ENCODE measurements around the gene SULF2. TPM values are rescaled to one million over a fixed set of nuclear protein-coding genes. Genes with fewer than 3 reads are reported as not detected.
A peak's percentile ranks its signal among the peaks of the same experiment; 100 is the strongest.

SULF2 gene
- total RNA-seq, 1 experiment from 2014 or later: 495 TPM

DNA sequence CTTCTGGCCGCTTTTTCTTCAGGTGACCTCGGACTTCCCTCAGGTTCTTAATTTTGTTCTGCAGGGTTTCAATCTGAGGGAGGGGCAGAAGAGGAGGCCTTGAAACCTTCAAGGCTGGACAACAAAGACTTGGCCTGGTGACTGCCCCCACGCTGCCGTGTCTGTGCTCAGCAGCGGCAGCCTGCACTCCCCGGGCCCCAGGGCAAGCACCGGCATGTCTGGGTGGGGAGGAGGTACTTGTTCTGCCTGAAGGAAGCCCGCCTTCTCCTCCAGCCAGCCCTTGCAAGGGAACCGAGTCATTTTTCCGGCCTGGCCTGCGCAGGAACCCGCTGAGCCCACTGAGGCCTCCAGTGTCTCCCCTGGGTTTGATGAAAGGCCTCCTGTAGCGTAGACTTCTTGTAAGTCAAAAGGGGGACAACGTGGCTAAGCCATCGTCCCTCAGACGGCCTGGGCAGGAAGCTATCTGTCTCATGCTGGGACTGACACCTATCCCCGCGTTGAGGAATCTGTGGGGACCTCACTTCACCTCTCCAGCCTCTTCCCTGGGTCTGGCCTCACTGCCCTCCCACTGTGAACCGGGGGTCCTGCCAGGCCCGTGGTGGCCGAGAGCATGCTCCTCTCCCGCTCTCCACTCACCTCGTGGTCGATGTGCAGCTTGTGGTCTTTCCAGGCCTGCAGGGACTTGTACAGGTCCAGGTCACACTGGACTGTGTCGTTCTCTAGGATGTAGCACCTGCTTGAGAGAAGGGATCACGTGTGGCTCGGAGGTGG is 119.9 kb downstream of the SULF2 start:
- intact Hi-C loops (cut with micrococcal nuclease; ENCODE audit: unreplicated experiment): loop anchor here (2.0 kb wide), 1 partner anchor 629 kb away; no protein-coding TSS in a partner anchor
- ChIA-PET CTCF (interaction anchor here (0.5 kb wide), 1 partner anchor 955 kb away, joined by 3 read pairs; no protein-coding TSS in a partner anchor), POLR2A (ENCODE audit: unreplicated experiment) (no interaction called here)
- Histone ChIP-seq H4K20me1 (ENCODE audit: insufficient read depth) (peaks cover 13% of the 10 kb centered on the region), H3K79me2 (ENCODE audit: low read depth) (no peaks in the 10 kb centered on the region), H3K9me2 (ENCODE audit: insufficient read depth) (no peaks in the 10 kb centered on the region), H3K27me3 (ENCODE audit: insufficient read depth, low read depth) (no peaks in the 10 kb centered on the region), H3F3A (ENCODE audit: insufficient read depth, low read depth) (peaks cover 92% of the 10 kb centered on the region), H3K4me3 (no peak overlapping the region), H2AFZ (no peak overlapping the region), H3K4me2 (no peak overlapping the region), H3K27ac (0 out of 2 replicates have a peak overlapping the region, but pooled peaks have one; percentile 9), H3K36me3 (ENCODE audit: low read depth) (peaks cover 66% of the 10 kb centered on the region), H3K4me1 (replicated peaks; ENCODE audit: insufficient read depth) (no peaks in the 10 kb centered on the region), H3K9me3 (ENCODE audit: insufficient read depth, low read depth) (no peaks in the 10 kb centered on the region)
- BruUV-seq (replicated peaks): no TSS peak
- DNase-seq: no peak
- TF ChIP-seq, protein P1, sequence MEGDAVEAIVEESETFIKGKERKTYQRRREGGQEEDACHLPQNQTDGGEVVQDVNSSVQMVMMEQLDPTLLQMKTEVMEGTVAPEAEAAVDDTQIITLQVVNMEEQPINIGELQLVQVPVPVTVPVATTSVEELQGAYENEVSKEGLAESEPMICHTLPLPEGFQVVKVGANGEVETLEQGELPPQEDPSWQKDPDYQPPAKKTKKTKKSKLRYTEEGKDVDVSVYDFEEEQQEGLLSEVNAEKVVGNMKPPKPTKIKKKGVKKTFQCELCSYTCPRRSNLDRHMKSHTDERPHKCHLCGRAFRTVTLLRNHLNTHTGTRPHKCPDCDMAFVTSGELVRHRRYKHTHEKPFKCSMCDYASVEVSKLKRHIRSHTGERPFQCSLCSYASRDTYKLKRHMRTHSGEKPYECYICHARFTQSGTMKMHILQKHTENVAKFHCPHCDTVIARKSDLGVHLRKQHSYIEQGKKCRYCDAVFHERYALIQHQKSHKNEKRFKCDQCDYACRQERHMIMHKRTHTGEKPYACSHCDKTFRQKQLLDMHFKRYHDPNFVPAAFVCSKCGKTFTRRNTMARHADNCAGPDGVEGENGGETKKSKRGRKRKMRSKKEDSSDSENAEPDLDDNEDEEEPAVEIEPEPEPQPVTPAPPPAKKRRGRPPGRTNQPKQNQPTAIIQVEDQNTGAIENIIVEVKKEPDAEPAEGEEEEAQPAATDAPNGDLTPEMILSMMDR (conservative IDR thresholded peaks at IDR 0.05): no peak
- no peak for TF ChIP-seq EZH2 (IDR thresholded peaks at IDR 0.05; ENCODE audit: low read depth)

DNA sequence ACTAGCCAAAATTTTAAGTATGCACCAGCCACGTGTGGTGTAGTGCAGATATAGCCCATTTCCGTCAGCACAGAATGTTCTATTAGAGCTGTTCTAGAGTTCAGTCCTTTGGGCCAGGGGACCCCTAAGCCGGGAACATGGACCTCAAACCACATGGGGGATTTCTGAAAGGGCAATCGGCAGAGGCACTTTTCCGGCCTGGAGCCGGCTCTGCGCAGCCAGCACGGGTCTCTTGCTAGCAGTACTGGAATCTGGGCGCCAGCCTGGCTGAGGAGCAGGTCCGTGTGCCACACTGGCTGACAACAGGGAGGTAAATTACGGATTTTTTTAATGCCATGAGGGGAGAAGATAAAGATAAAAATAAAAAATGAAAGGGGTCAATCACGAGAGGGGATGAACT is 120.5 kb downstream of the SULF2 start:
- Histone ChIP-seq H3K9me3 (ENCODE audit: insufficient read depth, low read depth) (no peaks in the 10 kb centered on the region), H2AFZ (no peak overlapping the region), H3K79me2 (ENCODE audit: low read depth) (no peaks in the 10 kb centered on the region), H3K9me2 (ENCODE audit: insufficient read depth) (no peaks in the 10 kb centered on the region), H3K27ac (0 out of 2 replicates have a peak overlapping the region, but pooled peaks have one; percentile 6), H3K27me3 (ENCODE audit: insufficient read depth, low read depth) (no peaks in the 10 kb centered on the region), H4K20me1 (ENCODE audit: insufficient read depth) (peaks cover 13% of the 10 kb centered on the region), H3K36me3 (ENCODE audit: low read depth) (peaks cover 64% of the 10 kb centered on the region), H3K4me3 (no peak overlapping the region), H3K4me2 (no peak overlapping the region), H3F3A (ENCODE audit: insufficient read depth, low read depth) (peaks cover 92% of the 10 kb centered on the region), H3K4me1 (replicated peaks; ENCODE audit: insufficient read depth) (no peaks in the 10 kb centered on the region)
- no TSS peak for BruUV-seq (replicated peaks)
- ChIA-PET POLR2A (ENCODE audit: unreplicated experiment) (no interaction called here), CTCF (interaction anchor here (0.5 to 1.6 kb wide), 3 partner anchors 626 to 956 kb away, joined by 3 to 5 read pairs (median 5); no protein-coding TSS in a partner anchor)
- no peak for DNase-seq
- no peak for TF ChIP-seq EZH2 (IDR thresholded peaks at IDR 0.05; ENCODE audit: low read depth)
- TF ChIP-seq, protein P1 (conservative IDR thresholded peaks at IDR 0.05): 0 out of 2 replicates have a peak, but pooled peaks have one; percentile 11
- intact Hi-C loops (cut with micrococcal nuclease; ENCODE audit: unreplicated experiment): loop anchor here (1.0 to 5.0 kb wide), 3 partner anchors 630 to 1283 kb away; no protein-coding TSS in a partner anchor

DNA sequence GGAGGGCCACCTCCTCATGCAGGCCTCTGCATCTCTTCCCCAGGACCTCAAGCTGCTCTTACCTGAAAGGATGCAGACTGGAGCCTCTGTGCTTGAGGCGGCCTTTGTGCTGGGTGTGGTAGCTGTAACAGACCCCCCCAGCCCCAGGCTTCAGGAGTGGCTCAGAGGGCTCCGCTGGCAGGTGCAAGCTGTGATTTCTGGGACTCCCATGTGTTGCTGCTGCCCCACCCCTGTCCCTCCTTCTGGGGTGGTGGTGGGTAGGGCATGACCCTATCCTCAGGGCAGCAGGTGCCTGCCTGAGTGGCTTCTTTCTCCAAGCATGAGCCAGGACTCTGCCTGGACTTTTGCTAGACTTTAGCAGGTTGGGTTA is 121.2 kb downstream of the SULF2 start:
- Histone ChIP-seq H3K9me2 (ENCODE audit: insufficient read depth) (no peaks in the 10 kb centered on the region), H3K9me3 (ENCODE audit: insufficient read depth, low read depth) (no peaks in the 10 kb centered on the region), H4K20me1 (ENCODE audit: insufficient read depth) (peaks cover 18% of the 10 kb centered on the region), H3K36me3 (ENCODE audit: low read depth) (peaks cover 64% of the 10 kb centered on the region), H3K4me2 (no peak overlapping the region), H3F3A (ENCODE audit: insufficient read depth, low read depth) (peaks cover 92% of the 10 kb centered on the region), H2AFZ (no peak overlapping the region), H3K4me1 (replicated peaks; ENCODE audit: insufficient read depth) (no peaks in the 10 kb centered on the region), H3K79me2 (ENCODE audit: low read depth) (no peaks in the 10 kb centered on the region), H3K4me3 (no peak overlapping the region), H3K27ac (peak overlapping the region; percentile 6; the same call in 1 of the 2 replicates), H3K27me3 (ENCODE audit: insufficient read depth, low read depth) (no peaks in the 10 kb centered on the region)
- ChIA-PET POLR2A (ENCODE audit: unreplicated experiment) (interaction anchor here (0.7 kb wide), 1 partner anchor 154 kb away, joined by 3 read pairs; no protein-coding TSS in a partner anchor), CTCF (interaction anchor here (0.7 to 1.6 kb wide), 4 partner anchors 295 to 956 kb away, joined by 4 to 5 read pairs (median 5); no protein-coding TSS in a partner anchor)
- BruUV-seq (replicated peaks): no TSS peak
- no peak for DNase-seq
- intact Hi-C loops (cut with micrococcal nuclease; ENCODE audit: unreplicated experiment): loop anchor here (1.0 to 5.0 kb wide), 3 partner anchors 631 to 1283 kb away; no protein-coding TSS in a partner anchor
- no peak for TF ChIP-seq EZH2 (IDR thresholded peaks at IDR 0.05; ENCODE audit: low read depth)
- TF ChIP-seq, protein P1 (conservative IDR thresholded peaks at IDR 0.05): peak; percentile 30; the same call in 1 of the 2 replicates

Data from PC-9 (cell line).